Measurements from ENCODE around the gene HES3.
A peak's percentile ranks its signal among the peaks of the same experiment; 100 is the strongest.
"Not testable (repeated sequence)": the region's sequence is repeated elsewhere in the genome, so short reads cannot be mapped to it uniquely, and the experiment has no call there.

HES3 gene

GRCh38 chr1:6219641-6220040 is 24.3 kb upstream of the HES3 start:
- DNase-seq: not testable (repeated sequence)

GRCh38 chr1:6220236-6220635 is 23.7 kb upstream of the HES3 start:
- DNase-seq: no peak

GRCh38 chr1:6221210-6221784 is 22.7 kb upstream of the HES3 start:
- DNase-seq: no peak

GRCh38 chr1:6222636-6223035 is 21.3 kb upstream of the HES3 start:
- DNase-seq: no peak

GRCh38 chr1:6223617-6224016 is 20.4 kb upstream of the HES3 start:
- DNase-seq: no peak

GRCh38 chr1:6224718-6225117 is 19.3 kb upstream of the HES3 start:
- DNase-seq: no peak

GRCh38 chr1:6225651-6226050 is 18.3 kb upstream of the HES3 start:
- DNase-seq: no peak

GRCh38 chr1:6233376-6233775 is 10.6 kb upstream of the HES3 start:
- DNase-seq: no peak

- DNase-seq: no peak
These were observed 9.3 kb upstream of the HES3 start for GRCh38 chr1:6234502-6235295.

GRCh38 chr1:6235296-6235677 is 8.7 kb upstream of the HES3 start:
- no peak for DNase-seq

- no peak for DNase-seq
These were observed 6.9 kb upstream of the HES3 start for GRCh38 chr1:6237093-6237492.

- no peak for DNase-seq
These were observed 4.7 kb upstream of the HES3 start for GRCh38 chr1:6239213-6239752.

GRCh38 chr1:6239950-6240768 is 3.8 kb upstream of the HES3 start:
- DNase-seq: peak; percentile 15

- DNase-seq: no peak
These were observed 2.7 kb upstream of the HES3 start for GRCh38 chr1:6241107-6241886.

- no peak for DNase-seq
These were observed 1.9 kb upstream of the HES3 start for GRCh38 chr1:6241887-6242740.

GRCh38 chr1:6243053-6243834 is 735 bp upstream of the HES3 start:
- no peak for DNase-seq

- DNase-seq: no peak
These were observed 546 bp downstream of the HES3 start for GRCh38 chr1:6244401-6245049.

- DNase-seq: peak; percentile 78
These were observed 1.3 kb downstream of the HES3 start for GRCh38 chr1:6245086-6245868.

- DNase-seq: peak; percentile 69
These were observed 2.0 kb downstream of the HES3 start for GRCh38 chr1:6245869-6246496.

All from NCI-H1436 (cell line).